ENCODE measurements around the gene UBE2V1. TPM values are rescaled to one million over a fixed set of nuclear protein-coding genes. Genes with fewer than 3 reads are reported as not detected.

Gene UBE2V1
- total and polyA plus RNA-seq, 12 donors = 57.4 to 242 (median 79.4) TPM

- Histone ChIP-seq H3K4me1 (replicated peaks in 1 of 2) (peaks cover 21 to 36% of the 10 kb centered on the region in 2 donors), H3K36me3 (replicated peaks in 1 of 2) (peaks cover 0 to 44% of the 10 kb centered on the region in 2 donors), H3K27me3 (no peaks in the 10 kb centered on the region), H3K9me3 (replicated peaks in 1 of 3) (no peaks in the 10 kb centered on the region), H3K27ac (peak overlapping the region in 1 of 5 donors; percentile 4), H3K4me3 (no peak overlapping the region)
- WGBS, 4 donors = 91 to 95% (median 92%) methylated on average over 8 to 13 of the region's 13 CpGs
- intact Hi-C loops (cut with DNase I) = no loop called here
- DNase-seq = no peak
- TF ChIP-seq POLR2A (IDR thresholded peaks at IDR 0.05) = no peak
- TF ChIP-seq, protein P1, sequence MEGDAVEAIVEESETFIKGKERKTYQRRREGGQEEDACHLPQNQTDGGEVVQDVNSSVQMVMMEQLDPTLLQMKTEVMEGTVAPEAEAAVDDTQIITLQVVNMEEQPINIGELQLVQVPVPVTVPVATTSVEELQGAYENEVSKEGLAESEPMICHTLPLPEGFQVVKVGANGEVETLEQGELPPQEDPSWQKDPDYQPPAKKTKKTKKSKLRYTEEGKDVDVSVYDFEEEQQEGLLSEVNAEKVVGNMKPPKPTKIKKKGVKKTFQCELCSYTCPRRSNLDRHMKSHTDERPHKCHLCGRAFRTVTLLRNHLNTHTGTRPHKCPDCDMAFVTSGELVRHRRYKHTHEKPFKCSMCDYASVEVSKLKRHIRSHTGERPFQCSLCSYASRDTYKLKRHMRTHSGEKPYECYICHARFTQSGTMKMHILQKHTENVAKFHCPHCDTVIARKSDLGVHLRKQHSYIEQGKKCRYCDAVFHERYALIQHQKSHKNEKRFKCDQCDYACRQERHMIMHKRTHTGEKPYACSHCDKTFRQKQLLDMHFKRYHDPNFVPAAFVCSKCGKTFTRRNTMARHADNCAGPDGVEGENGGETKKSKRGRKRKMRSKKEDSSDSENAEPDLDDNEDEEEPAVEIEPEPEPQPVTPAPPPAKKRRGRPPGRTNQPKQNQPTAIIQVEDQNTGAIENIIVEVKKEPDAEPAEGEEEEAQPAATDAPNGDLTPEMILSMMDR (IDR thresholded peaks at IDR 0.05) = no peak
Observed at GRCh38 chr20:50129662-50130355, 16.9 kb upstream of the UBE2V1 start.

DNA sequence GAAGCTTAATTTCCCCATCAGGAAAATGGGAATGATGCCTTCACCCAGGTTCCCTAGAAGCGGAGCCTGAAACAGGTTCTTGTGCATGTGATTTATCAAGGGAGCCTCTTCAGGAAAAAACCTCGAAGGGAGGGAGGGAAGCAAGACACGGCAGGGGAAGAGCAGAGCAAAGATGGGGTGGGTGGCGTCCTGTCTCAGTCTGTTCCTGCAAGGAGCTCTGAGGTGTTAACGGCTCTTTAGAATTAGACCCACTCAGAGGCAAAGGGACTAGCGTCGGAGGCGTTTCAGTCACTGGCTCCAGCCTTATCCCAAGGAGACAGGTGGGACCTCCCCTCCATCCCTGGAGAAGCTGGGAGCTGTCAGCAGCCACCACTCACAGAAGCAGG lies 15.6 kb upstream of the UBE2V1 start:
- Histone ChIP-seq H3K27ac (no peak overlapping the region), H3K9me3 (replicated peaks in 1 of 3) (no peaks in the 10 kb centered on the region), H3K36me3 (replicated peaks in 1 of 2) (peaks cover 0 to 57% of the 10 kb centered on the region in 2 donors), H3K27me3 (no peaks in the 10 kb centered on the region), H3K4me3 (no peak overlapping the region), H3K4me1 (replicated peaks in 1 of 2) (peaks cover 14 to 27% of the 10 kb centered on the region in 2 donors)
- no peak for DNase-seq
- TF ChIP-seq POLR2A (IDR thresholded peaks at IDR 0.05) = no peak
- TF ChIP-seq, protein P1 (IDR thresholded peaks at IDR 0.05) = no peak
- WGBS, 4 donors = 89 to 94% (median 93%) methylated on average over 8 of the region's 8 CpGs
- intact Hi-C loops (cut with DNase I) = no loop called here

DNA sequence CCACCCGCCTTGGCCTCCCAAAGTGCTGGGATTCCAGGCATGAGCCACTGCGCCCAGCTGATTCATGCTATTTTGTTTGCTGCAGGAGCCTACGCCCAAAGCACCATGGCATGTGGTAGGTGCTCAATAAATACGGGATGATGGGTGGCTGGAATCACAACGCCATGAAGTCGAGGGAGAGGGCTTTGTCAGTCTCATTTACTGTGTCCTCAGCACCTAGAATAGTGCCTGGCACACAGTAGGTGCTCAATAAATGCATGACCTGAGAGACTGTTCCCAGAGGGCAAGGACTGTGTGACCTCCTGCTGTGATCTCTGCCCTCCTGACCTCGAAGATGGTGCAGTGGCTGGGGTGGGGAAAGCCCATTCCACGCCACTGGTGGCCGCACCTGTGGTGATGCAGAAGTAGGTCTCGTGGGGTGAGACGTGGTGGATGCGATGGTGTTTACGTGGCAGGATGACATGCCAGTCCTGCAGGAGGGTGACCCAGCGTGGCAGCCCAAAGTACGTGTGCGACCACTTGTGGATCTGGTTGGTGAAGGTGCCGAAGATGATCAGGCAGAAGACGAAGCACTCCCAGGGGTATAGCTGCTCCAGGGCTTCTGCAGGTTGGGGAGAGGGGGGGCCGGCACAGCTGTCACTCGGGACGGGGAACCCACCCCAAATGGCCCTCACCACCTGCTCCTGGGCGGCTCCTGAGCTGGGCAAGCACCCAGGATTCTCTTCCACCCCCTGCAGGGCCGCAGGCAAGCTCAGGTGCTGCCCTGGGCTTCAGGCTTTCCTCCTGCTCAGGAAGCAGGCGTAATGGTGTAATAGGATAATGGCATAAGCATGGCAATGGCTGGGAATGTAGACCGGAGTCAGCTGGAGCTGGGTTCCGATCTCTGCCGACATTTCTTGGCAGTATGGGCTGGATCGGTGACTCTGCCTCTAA lies 14.9 kb upstream of the UBE2V1 start:
- intact Hi-C loops (cut with DNase I) = no loop called here
- Histone ChIP-seq H3K4me3 (no peak overlapping the region), H3K4me1 (replicated peaks in 1 of 2) (peaks cover 9 to 21% of the 10 kb centered on the region in 2 donors), H3K9me3 (replicated peaks in 1 of 3) (no peaks in the 10 kb centered on the region), H3K27ac (peak overlapping the region in 1 of 5 donors; percentile 48), H3K36me3 (replicated peaks in 1 of 2) (peaks cover 0 to 59% of the 10 kb centered on the region in 2 donors), H3K27me3 (no peaks in the 10 kb centered on the region)
- no peak for DNase-seq
- 92 to 95% (median 94%) methylated on average over 20 to 28 of the region's 28 CpGs for WGBS, 4 donors
- TF ChIP-seq POLR2A (IDR thresholded peaks at IDR 0.05) = no peak
- TF ChIP-seq, protein P1 (IDR thresholded peaks at IDR 0.05) = no peak

DNA sequence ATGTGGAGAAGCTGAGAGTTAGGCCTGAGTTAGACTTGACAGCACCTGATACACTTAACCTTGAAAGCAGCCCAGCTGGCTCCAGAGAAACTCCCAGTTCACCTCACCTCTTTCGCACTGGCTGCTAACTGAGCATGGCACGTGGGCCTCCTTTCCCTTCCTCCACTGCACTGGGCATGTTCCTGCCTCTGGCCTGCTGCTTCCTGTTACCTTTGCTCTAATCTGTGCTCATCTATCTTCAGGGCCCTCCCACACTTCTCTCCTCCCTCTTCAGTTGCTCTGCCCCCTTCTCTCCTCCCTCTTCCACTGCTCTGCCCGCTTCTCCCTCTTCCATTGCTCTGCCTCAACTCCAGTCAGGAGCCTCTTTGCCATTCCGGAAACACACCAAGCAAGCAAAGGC lies 13.7 kb upstream of the UBE2V1 start:
- DNase-seq = peak in 6 of 7 donors; percentile 70 to 87 (median 82)
- WGBS, 4 donors = 35 to 48% (median 41%) methylated on average over 4 of the region's 4 CpGs
- TF ChIP-seq, protein P1 (IDR thresholded peaks at IDR 0.05) = no peak
- TF ChIP-seq POLR2A (IDR thresholded peaks at IDR 0.05) = no peak
- Histone ChIP-seq H3K9me3 (replicated peaks in 1 of 3) (no peaks in the 10 kb centered on the region), H3K36me3 (replicated peaks in 1 of 2) (peaks cover 0 to 59% of the 10 kb centered on the region in 2 donors), H3K27me3 (no peaks in the 10 kb centered on the region), H3K4me3 (no peak overlapping the region), H3K27ac (peak overlapping the region in 4 of 5 donors; percentile 28 to 65 (median 48)), H3K4me1 (replicated peaks in 1 of 2) (peaks cover 9 to 20% of the 10 kb centered on the region in 2 donors)
- intact Hi-C loops (cut with DNase I) = no loop called here

All from adrenal gland (tissue), 12 donors.